HuH-7.5 (cell line): Measurements from ENCODE around the gene LAMA1.

Source experiments
- DNase-seq: peaks from one replicate; pipeline ENCODE4 v3.0.0; 2011; ENCODE audit warnings: low spot score

The LAMA1 gene

DNA sequence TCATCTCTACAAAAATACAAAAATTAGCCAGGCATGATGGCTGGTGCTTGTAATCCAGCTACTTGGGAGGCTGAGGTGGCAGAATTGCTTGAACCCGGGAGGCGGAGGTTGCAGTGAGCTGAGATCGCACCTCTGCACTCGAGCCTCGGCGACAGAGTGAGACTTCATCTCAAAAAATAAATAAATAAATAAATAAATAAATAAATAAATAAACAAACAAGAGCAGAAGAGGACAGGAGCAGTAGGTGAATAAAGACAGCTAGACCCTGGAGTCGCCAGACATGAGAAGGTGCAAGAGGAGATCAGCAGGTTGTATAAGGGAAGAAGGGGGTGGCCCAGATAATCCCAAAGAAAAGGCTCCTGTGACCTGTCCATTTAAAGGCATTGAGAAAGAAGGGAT is 12.3 kb downstream of the LAMA1 start:
- no peak for DNase-seq

DNA sequence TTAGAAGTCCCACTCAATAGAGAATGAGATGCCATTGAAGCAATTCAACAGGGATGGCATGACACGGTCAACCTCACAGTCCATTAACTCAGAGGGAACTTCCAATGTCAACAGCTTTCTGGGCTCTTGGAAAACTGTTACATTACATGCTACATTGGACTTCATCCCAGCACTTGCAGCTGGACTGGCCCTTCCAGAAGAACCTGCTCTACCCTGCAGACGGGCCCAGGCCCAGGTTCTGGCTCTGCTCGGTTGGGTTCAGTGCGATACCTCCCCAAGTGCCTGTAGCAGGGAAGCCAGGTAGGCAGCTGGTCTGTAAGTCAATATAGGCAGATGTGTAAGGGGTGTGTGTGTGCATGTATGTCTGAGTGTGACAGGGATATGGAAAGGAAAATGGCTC is 12.9 kb downstream of the LAMA1 start:
- no peak for DNase-seq

DNA sequence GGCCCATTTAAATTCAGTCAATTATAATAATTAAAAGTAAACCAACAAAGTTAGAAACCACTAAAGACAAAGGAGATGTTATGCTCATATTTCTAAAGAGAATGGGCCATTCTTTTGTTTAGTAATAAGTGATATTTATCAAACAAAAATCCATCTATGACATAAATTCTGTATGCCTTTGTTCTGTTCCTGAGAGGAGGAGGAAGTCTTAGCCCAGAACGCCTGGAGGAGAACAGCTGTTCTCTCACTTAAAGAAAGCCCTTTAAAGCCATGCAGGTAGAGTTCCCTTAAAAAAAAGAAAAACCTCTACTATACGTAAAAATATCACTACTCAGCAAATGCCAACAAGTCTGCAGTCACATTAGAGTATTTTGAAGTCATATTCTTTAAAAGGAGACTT is 15.5 kb downstream of the LAMA1 start:
- DNase-seq = no peak

DNA sequence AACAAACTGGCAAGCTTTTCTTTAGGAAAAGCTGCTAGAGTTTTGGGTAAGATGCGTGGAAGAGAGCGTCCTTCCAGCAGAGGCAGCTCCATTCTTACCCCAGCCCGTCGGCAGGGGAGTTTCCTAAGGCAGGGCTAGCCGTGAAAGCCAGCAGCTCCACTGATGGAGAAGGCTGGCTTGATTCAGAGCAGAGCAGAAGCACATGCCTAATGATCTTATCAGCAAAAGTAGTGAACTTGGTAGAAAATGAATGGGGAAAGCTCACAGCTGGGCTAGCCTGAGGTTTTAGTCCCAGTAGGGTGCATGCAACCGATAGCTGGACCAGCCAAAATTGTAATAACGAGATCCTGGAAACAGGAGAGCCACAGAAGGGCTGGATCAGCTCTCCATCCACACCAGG is 20.8 kb downstream of the LAMA1 start:
- no peak for DNase-seq

DNA sequence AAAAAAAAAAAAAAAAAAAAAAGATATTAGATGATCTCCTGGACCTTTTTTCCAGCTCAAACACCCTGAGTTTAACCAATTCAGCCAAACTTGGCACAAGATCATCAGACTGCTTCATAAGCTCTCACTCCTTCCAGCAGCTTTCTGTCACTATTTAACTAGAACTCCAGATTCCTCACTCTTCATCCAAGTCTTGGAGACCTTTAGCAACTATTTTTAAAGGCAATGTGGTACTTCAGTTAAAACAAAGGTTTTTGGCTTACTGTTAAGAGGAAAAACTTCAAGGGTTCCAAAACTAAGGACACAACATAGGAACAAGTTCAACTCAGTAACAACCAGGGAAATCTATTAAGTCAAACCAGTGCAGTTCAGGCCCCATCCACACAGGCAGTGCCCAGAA is 23.2 kb downstream of the LAMA1 start:
- DNase-seq = no peak

DNA sequence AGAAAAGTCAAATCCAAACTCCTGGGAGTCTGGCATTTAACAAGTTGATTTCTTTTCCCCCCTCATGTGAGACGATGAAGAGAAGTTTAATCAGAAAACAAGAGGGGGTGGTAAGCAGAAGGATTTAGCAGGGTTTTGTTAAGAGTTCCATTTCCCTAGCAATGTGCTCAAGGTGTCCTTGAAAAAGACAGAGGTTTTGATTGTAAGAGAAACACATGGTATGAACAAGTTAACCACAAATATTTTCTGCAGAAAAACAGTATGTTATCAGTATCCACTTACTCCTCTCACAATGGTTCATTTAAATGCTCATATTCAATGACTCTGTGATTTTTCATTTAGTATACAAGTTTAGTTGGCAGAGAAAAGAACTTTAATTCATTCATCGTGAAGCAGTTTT is 26.8 kb downstream of the LAMA1 start:
- DNase-seq = no peak

DNA sequence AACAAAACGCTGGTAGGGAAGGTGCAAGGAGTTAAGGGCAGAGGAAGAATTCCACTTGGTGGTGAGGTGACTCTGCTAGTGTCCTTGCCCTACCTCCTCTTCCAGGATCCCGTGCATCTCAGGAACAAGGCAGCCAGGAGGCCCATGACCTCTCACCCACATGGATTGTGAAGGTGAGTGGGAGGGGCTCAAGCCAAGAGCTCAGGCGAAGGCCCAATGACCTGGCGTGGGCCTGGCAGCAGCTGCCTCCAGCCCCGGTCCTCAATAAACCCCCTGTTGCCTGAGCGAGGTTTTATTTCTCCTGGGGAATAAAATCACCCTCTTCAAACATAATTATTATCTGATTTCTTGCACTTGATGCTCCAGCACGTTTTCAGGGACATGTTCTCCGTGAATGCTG is 28.2 kb downstream of the LAMA1 start:
- DNase-seq = no peak

DNA sequence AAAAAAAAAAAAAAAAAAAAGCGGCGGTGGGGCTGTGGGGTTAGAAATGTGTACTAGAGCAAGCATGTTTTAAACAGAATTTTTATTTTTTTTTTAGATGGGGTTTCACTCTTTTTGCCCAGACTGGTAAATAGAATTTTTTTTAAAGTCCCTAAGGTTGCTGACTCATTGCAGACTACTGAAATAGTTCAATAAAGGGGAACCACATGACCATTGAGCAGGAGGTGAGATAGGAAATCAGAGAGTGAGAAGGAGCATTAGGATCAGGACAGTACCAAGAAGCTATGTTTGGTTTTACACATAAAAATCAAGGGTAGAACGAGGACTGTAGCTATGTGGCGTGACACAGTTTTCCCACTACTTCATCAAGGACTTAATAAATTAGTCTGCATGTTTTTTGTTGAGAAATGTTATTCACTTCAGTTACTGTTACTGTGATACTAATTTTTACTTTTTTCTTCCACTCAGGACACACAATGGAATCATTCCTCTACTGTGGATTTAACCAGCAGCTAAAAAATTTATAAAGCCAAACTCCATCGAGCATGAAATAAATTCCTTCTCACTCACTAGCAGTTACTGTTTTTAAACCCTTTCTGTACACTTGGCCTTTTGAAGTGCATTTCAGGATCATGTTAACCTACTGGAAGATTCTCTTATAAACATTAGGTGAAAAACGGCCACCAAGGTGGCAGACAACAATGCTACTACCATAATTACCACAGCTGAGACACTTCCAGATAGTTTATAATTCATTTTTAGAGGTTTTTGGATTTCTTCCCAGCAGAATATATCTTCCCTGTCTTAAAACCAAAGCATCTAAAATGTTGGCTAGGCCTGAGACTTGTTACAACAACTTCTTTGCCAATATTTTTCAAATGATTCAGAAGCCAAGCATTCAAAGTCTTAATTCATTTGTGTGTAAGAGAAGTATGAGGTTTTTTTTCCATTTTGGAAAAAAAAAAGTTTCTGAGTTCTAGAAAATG is 33.2 kb downstream of the LAMA1 start:
- DNase-seq = no peak

DNA sequence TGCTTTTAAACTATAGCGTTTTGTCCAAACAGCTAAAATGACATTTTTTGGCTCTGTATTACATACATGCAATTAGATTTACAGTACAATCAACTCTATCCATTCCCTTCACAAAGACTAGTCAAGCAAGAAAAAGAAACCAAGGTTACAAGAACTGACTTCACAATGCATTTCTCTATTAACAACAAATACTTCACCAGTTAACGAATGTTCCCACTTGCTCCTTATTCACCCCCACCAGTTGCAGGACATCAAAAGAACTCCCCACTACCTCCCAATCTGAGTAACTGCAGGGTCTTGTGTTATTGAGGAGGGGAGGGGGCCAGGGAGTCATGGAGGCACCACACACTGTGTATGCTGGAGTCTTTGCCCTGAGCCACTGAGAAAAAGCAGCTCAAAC is 34.9 kb downstream of the LAMA1 start:
- no peak for DNase-seq

DNA sequence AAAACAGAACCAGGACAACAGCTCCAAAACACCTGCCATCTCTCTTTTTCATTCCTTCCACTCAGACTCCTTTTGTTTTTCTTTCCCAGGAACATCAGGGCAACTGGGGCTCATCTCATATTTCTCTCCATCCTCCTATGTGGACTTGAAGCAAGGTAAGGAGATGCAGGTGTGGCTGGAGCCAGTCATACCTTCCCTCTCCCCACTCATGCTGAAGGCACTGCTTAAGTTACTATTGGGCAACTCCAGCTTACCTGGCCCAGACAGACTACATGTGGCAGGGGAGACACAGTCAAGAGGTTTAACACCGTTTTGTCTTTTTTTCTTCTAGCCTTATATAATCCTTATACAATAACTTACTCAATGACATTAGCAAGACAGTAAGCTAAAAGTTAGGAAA is 38.4 kb downstream of the LAMA1 start:
- DNase-seq = no peak

DNA sequence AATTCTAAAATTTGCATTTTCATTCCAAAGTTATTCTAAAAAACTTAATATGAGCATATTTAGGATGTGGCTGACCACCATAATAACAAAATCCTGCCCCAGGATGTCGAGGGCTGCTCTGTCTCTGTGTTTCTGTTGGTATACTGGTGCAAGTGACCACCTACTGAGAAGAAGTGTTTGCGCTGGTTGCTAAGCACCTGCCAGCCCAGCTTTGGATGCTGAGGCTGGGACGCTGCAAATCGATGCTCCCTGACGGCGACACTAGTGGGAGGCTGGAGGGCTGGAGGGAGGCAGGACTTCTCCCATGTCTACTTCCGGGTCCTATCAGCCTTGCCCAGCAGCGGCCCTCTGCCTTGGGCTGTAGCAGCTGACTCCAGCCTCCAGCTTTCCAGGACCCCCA is 45.0 kb downstream of the LAMA1 start:
- DNase-seq = no peak

DNA sequence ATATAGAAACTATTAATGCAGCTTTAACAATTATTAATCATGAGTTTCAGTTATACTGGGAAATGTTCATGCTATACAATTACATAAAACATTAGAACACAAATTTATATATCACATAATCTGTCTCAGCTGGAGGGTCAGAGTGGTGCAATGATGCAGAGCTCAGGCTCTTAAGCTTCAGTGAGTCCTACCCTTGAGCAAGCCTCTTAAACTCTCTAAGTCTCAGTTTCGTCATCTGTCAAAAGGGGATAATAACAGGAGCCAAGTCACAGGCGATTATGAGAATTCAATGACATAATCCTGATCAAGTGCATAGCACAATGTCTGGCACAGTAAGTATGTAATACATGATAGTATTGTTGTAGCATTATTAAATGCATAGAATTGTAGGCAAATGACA is 46.0 kb downstream of the LAMA1 start:
- DNase-seq = no peak

DNA sequence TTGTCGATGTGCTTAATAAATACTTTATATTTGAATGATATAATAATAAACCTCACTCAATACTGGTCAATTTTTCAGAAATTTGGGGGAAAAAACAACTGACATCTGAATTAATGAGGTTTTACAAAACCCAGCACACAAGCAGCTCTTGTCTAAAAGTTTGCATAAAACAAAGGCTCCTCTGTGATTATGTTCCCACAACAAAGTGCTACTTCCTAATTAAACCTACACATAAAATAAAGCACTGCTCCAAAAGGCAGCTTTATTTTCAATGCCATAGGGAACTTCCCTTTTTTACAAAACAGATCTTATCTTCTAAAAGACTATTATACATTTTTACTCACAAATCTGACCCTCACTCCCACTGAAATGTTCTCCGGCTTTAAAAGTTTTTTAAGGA is 47.1 kb downstream of the LAMA1 start:
- no peak for DNase-seq

DNA sequence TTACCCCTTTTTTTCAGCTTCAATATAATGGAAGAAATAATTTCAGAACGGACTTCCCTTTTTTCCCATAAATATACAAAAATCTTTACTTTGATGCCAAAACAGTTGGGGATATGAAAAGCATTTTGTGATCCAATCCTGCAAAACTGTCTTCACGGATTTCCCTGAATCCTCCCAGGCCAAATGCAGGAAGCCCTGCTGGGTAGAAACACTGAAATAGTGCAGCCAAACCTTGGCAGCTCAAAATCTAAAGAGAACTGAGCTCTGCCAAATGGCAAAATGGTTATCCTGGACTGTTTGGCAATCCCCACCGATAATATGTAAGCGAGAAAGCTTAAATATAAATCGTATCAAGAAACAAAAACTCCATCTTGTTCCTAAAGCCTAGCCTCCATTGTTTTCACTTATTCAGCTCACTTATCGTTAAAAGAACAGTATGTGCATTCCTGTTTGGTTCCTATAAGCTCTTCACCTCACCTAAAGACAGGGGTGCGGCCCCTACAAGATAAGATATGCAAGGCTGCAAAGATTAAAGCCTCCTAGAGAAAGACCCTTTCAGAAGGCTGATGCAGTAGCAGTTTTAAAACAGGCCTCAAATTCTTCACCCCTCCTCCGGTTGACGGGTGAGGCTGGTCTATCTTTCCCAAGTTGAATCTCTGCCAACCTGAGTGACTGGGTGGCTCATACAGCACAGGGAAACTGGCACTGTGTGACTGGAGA is 48.6 kb downstream of the LAMA1 start:
- DNase-seq = no peak

DNA sequence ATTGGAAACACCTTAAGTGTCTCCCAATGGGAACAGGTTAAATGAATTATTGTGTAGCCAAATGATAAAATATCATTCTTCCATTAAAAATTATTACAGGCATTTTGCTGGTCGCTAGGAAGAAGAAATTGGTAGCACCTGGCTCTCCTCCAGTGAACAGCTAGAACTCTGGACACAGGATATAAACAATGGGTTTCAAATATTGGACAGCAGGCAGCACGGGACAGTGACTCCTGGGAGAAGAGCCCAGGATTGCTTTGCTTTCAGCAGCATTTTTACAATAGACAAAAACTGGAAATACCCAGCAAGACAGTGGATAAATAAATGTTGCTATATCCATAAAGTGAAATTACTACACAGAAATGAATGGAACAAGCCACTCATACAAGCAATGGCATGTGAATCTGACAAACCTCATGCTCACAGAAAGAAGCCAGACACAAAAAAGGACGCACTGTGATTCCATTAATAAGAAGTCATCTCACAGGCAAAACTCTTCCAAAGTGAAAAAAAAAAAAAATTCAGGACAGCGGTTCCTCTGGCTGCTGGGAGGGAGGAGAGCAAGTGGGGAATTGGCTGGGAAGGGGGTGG is 50.5 kb downstream of the LAMA1 start:
- no peak for DNase-seq

DNA sequence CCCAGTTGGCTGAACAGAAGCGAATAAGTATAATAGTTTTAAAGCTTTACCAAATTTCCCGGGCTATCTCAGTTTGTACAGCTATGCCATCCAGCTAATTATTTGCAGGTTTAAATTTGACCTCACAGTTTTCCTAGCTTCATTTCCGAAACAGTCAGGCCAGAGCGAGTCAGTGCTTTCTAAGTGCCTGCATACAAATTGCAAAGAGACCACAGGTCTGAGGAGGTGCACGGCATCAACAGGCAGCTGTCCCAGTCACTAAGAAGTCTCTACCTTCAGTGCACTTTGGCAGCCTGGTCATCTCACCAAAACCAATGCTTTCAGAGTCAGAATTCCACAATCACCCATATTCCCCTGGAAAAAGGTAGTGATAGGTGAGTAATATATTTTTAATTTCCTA is 51.9 kb downstream of the LAMA1 start:
- DNase-seq = no peak

DNA sequence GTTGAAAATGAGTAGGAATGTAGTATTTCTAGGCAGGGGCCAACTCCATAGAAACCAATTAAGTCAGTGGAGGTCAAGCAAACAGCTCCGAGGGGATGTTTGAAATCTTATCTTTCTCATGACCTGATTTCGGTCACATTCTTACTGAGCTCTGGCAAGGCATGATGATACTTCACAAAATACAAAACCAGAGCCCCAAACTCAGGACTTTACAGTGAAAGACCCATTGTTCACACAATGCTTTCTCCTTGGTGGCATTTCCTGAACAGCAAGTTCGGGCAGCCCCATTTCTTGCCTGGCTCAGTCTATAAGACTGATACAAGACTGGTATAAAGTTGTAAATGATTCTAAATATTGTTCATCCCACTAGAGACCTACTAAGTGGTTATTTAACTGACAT is 53.3 kb downstream of the LAMA1 start:
- DNase-seq = no peak

DNA sequence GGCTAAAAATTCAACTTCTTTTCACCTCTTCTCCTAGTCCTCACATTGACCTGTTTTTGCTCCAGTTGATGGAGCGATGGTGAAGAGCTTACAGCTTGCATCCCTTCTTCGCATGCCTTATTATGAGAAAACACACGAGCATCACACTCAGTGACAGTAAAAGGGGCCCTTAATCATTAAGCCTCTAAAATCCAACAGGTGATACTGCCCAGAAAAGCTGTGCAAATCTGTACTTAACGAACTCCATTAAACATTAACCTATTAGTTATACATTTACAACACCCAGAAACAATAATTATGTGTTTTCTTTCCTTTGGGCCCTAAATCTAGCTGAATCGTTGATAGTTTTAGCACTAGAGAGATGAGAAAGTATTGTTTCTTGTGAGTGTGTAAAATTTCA is 54.8 kb downstream of the LAMA1 start:
- DNase-seq = no peak

DNA sequence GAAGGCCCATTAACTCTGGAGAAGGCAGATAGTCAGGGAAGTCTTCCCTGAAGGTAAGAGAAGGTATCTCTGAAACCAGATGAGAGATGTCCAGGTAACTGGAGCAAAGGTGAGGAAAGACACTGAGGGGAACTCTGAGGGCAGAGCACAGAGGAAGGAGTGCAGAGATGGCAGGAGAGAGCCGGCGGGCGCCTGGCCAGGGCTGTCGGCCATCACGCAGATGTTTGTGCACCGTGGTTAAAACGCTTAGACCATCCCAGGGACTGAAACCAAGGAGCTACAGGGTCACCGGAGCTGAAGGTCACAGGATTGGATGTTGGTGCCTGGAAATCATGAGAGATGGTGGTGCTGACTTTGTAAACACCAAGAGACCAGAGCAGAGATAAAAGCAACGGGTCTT is 55.4 kb downstream of the LAMA1 start:
- no peak for DNase-seq

DNA sequence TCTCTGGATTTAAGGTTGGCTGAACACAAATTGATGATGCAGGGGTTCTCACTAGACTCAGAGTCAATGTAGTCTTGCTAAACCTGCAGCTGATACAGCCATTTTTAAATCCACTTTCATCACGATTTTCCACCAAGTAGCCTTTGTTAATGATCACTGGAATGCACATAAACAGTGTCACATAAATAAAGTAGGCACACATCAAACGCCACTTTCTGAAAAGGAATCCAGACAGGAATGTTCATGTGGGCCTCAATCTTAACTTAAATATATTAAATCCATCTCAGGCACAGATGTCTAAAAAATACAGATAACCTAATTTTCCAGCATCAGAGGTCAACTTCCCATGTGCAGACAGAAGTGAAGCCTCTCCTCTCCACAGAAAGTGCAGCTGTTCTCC is 58.3 kb downstream of the LAMA1 start:
- DNase-seq = no peak

DNA sequence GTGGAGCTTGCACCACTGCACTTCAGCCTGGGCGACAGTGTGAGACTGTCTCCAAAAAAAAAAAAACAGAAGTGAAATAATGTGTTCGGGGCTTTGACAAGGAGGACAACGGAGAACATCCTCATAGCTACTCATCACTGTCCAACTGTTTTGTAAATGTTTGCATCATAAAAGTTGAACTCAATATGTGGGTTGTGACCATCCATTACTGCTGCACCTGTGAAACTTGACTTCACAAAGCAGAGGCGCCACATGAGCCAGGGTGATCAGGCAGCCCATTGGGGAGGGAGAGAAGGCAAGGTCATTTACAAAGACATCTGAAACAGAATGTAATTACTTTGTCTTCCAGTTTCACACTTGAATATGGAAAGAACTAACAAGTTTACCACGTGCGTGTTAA is 61.6 kb downstream of the LAMA1 start:
- DNase-seq = no peak

DNA sequence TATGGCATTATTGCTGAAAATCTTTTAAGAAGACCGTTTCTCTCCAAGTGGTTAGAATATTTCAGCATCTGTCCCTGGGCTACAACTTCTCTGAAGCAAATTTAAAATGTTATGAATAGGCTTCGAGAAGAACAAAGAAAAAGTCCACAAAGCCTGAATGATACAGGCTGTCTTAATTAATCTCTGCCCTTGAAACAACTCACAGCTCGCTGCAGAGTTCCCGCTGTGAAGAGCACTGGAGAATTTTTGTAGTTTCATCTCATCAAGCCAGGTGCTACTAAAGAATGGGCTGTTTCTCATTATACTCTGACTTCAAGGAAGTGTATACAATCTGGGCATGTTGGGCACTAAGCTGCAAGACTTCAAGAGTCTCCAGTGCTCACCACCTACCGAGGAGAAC is 67.6 kb downstream of the LAMA1 start:
- no peak for DNase-seq

DNA sequence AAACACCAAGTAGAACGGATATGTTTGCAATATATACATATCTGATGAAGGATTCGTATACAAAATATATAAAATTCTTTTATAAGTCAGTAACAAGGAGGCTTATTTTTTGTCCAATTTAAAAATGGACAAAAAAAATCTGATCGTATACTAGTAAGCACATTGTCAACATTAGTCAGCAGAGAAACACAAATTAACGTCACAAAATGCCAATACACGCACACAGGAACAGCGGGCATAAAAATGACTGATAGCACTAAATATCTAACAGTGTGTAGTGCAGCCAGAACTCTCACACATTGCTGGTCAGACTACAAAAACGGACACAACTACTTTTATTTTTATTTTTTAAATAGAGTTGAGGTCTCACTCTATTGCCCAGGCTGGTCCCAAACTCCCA is 69.5 kb downstream of the LAMA1 start:
- DNase-seq = no peak
